ENCODE results near the gene CD48.
A peak's percentile ranks its signal among the peaks of the same experiment; 100 is the strongest.

The CD48 gene

DNA sequence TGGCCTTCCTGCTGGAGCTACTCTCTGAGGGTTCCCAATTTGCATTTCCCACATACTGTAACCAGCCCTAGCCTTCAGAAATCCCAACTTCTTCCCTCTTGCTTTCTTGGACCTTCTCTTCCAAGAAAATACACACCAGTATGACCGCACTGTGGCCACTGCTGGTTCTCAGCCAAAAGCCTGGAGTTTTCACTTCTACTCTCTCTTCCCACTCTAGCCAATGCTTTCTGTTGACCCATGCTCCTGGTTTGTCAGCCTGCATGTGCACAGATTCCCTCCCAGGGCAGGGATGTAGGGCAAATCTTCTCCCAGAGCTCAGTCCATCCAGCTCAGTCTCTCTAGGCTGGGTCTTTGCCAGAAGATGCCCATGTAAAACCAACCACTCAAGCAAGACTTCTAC, 65.4 kb downstream of the CD48 start:
- Histone ChIP-seq H3K27ac (ENCODE audit: insufficient read depth, low read length, poor library complexity, severe bottlenecking) (peak overlapping the region; percentile 89), H3K4me1 (ENCODE audit: control insufficient read depth, insufficient read depth, low read length, poor library complexity, severe bottlenecking) (peaks cover 35% of the 10 kb centered on the region), H3K9me3 (ENCODE audit: control insufficient read depth, low read length) (no peaks in the 10 kb centered on the region), H3K4me3 (ENCODE audit: insufficient read depth, low read depth, low read length, poor library complexity, severe bottlenecking) (peak overlapping the region; percentile 78), H3K27me3 (replicated peaks; ENCODE audit: control insufficient read depth, insufficient read depth, low read length, poor library complexity, severe bottlenecking) (no peaks in the 10 kb centered on the region), H3K36me3 (ENCODE audit: control insufficient read depth, insufficient read depth, low read length) (no peaks in the 10 kb centered on the region)
- no peak for DNase-seq

DNA sequence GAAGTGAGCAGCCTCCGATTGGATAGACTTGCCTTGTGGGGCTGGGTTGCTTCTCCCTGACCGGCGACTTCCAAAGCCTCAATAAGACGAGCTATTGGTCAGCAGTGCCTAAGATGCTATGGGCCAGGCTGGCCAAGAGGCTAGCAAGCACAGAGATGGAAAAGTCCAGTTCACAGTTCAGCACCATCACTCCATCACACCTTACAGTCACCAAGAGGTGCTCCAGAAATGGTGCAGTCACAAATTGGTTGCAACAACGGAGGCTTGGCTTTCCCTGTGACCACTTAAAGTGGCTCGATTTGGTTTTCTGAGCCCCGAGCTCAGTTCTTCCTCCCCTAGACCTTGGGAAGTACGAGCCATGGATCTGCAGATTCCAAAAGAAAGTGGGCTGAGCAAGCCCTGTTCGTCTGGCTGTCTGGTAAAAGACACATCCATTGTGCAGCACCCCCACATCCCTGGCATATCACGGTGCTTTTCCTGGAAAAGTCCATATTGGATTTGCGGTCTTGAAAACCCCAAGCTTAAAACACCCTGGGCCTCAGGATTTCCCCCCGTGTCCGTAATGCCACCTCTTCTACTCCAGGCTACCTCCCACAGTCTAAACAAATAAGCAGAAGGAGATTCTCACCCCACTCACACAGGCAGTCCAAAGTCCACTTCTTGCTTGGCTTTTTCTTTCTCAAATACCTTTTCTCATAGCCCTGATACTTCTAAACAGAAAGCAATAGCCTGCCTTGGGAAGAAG, 66.1 kb downstream of the CD48 start:
- no peaks in the 10 kb centered on the region for H3K36me3 ChIP-seq (ENCODE audit: control insufficient read depth, insufficient read depth, low read length)
- H3K27me3 ChIP-seq (replicated peaks; ENCODE audit: control insufficient read depth, insufficient read depth, low read length, poor library complexity, severe bottlenecking), result no peaks in the 10 kb centered on the region
- peaks cover 41% of the 10 kb centered on the region for H3K4me1 ChIP-seq (ENCODE audit: control insufficient read depth, insufficient read depth, low read length, poor library complexity, severe bottlenecking)
- H3K4me3 ChIP-seq (ENCODE audit: insufficient read depth, low read depth, low read length, poor library complexity, severe bottlenecking), result peak overlapping the region; percentile 78
- H3K9me3 ChIP-seq (ENCODE audit: control insufficient read depth, low read length), result no peaks in the 10 kb centered on the region
- no peak for DNase-seq
- peak overlapping the region; percentile 89 for H3K27ac ChIP-seq (ENCODE audit: insufficient read depth, low read length, poor library complexity, severe bottlenecking)

- no peak for DNase-seq
- H3K4me1 ChIP-seq (ENCODE audit: control insufficient read depth, insufficient read depth, low read length, poor library complexity, severe bottlenecking), result peaks cover 50% of the 10 kb centered on the region
- H3K9me3 ChIP-seq (ENCODE audit: control insufficient read depth, low read length), result no peaks in the 10 kb centered on the region
- peak overlapping the region; percentile 78 for H3K4me3 ChIP-seq (ENCODE audit: insufficient read depth, low read depth, low read length, poor library complexity, severe bottlenecking)
- H3K27me3 ChIP-seq (replicated peaks; ENCODE audit: control insufficient read depth, insufficient read depth, low read length, poor library complexity, severe bottlenecking), result no peaks in the 10 kb centered on the region
- no peaks in the 10 kb centered on the region for H3K36me3 ChIP-seq (ENCODE audit: control insufficient read depth, insufficient read depth, low read length)
- H3K27ac ChIP-seq (ENCODE audit: insufficient read depth, low read length, poor library complexity, severe bottlenecking), result peak overlapping the region; percentile 89
Observed at GRCh38 chr1:160644399-160644798, 67.2 kb downstream of the CD48 start.

GRCh38 chr1:160643138-160643537, 68.5 kb downstream of the CD48 start:
- H3K4me3 ChIP-seq (ENCODE audit: insufficient read depth, low read depth, low read length, poor library complexity, severe bottlenecking), result peak overlapping the region; percentile 78
- peak overlapping the region; percentile 89 for H3K27ac ChIP-seq (ENCODE audit: insufficient read depth, low read length, poor library complexity, severe bottlenecking)
- peaks cover 62% of the 10 kb centered on the region for H3K4me1 ChIP-seq (ENCODE audit: control insufficient read depth, insufficient read depth, low read length, poor library complexity, severe bottlenecking)
- no peak for DNase-seq
- no peaks in the 10 kb centered on the region for H3K36me3 ChIP-seq (ENCODE audit: control insufficient read depth, insufficient read depth, low read length)
- no peaks in the 10 kb centered on the region for H3K27me3 ChIP-seq (replicated peaks; ENCODE audit: control insufficient read depth, insufficient read depth, low read length, poor library complexity, severe bottlenecking)
- no peaks in the 10 kb centered on the region for H3K9me3 ChIP-seq (ENCODE audit: control insufficient read depth, low read length)

GRCh38 chr1:160642281-160642644, 69.4 kb downstream of the CD48 start:
- Histone ChIP-seq H3K36me3 (ENCODE audit: control insufficient read depth, insufficient read depth, low read length) (peaks cover 3% of the 10 kb centered on the region), H3K27ac (ENCODE audit: insufficient read depth, low read length, poor library complexity, severe bottlenecking) (peak overlapping the region; percentile 89), H3K9me3 (ENCODE audit: control insufficient read depth, low read length) (no peaks in the 10 kb centered on the region), H3K4me1 (ENCODE audit: control insufficient read depth, insufficient read depth, low read length, poor library complexity, severe bottlenecking) (peaks cover 65% of the 10 kb centered on the region), H3K4me3 (ENCODE audit: insufficient read depth, low read depth, low read length, poor library complexity, severe bottlenecking) (peak overlapping the region; percentile 78), H3K27me3 (replicated peaks; ENCODE audit: control insufficient read depth, insufficient read depth, low read length, poor library complexity, severe bottlenecking) (no peaks in the 10 kb centered on the region)
- no peak for DNase-seq

GRCh38 chr1:160641323-160642280, 70.0 kb downstream of the CD48 start:
- Histone ChIP-seq H3K36me3 (ENCODE audit: control insufficient read depth, insufficient read depth, low read length) (peaks cover 9% of the 10 kb centered on the region), H3K9me3 (ENCODE audit: control insufficient read depth, low read length) (no peaks in the 10 kb centered on the region), H3K4me1 (ENCODE audit: control insufficient read depth, insufficient read depth, low read length, poor library complexity, severe bottlenecking) (peaks cover 72% of the 10 kb centered on the region), H3K27ac (ENCODE audit: insufficient read depth, low read length, poor library complexity, severe bottlenecking) (peak overlapping the region; percentile 89), H3K4me3 (ENCODE audit: insufficient read depth, low read depth, low read length, poor library complexity, severe bottlenecking) (peak overlapping the region; percentile 78), H3K27me3 (replicated peaks; ENCODE audit: control insufficient read depth, insufficient read depth, low read length, poor library complexity, severe bottlenecking) (no peaks in the 10 kb centered on the region)
- DNase-seq, result no peak

- peak overlapping the region; percentile 15 for H3K4me3 ChIP-seq (ENCODE audit: insufficient read depth, low read depth, low read length, poor library complexity, severe bottlenecking)
- no peaks in the 10 kb centered on the region for H3K9me3 ChIP-seq (ENCODE audit: control insufficient read depth, low read length)
- peaks cover 19% of the 10 kb centered on the region for H3K36me3 ChIP-seq (ENCODE audit: control insufficient read depth, insufficient read depth, low read length)
- peak overlapping the region; percentile 89 for H3K27ac ChIP-seq (ENCODE audit: insufficient read depth, low read length, poor library complexity, severe bottlenecking)
- no peak for DNase-seq
- H3K27me3 ChIP-seq (replicated peaks; ENCODE audit: control insufficient read depth, insufficient read depth, low read length, poor library complexity, severe bottlenecking), result no peaks in the 10 kb centered on the region
- H3K4me1 ChIP-seq (ENCODE audit: control insufficient read depth, insufficient read depth, low read length, poor library complexity, severe bottlenecking), result peaks cover 79% of the 10 kb centered on the region
Observed at GRCh38 chr1:160640359-160641123, 71.1 kb downstream of the CD48 start.

DNA sequence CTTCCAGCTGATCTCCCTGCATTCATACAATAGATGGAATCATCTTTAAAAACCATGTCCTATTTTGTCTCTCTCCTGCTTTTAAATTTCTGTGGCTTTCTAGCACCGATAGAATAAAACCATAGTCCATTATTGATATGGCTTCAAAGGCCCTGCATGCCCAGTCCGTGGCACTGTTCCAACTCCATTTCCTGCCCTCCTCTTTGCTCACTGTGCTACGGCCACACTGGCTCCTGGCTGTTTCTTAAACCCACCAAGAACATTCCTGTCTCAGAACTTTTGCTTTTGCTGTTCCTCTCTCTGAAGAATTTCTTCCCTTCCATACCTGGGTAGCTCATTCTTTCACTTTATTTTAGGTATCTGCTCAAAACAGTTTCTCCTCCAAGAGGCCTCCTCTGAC, 72.0 kb downstream of the CD48 start:
- no peak for DNase-seq
- H3K4me1 ChIP-seq (ENCODE audit: control insufficient read depth, insufficient read depth, low read length, poor library complexity, severe bottlenecking), result peaks cover 85% of the 10 kb centered on the region

GRCh38 chr1:160638926-160639325, 72.7 kb downstream of the CD48 start:
- Histone ChIP-seq H3K27ac (ENCODE audit: insufficient read depth, low read length, poor library complexity, severe bottlenecking) (peak overlapping the region; percentile 89), H3K36me3 (ENCODE audit: control insufficient read depth, insufficient read depth, low read length) (peaks cover 30% of the 10 kb centered on the region), H3K4me1 (ENCODE audit: control insufficient read depth, insufficient read depth, low read length, poor library complexity, severe bottlenecking) (peaks cover 85% of the 10 kb centered on the region), H3K9me3 (ENCODE audit: control insufficient read depth, low read length) (no peaks in the 10 kb centered on the region), H3K4me3 (ENCODE audit: insufficient read depth, low read depth, low read length, poor library complexity, severe bottlenecking) (peak overlapping the region; percentile 30), H3K27me3 (replicated peaks; ENCODE audit: control insufficient read depth, insufficient read depth, low read length, poor library complexity, severe bottlenecking) (no peaks in the 10 kb centered on the region)
- DNase-seq, result no peak

More for the DNA sequence above, 72.0 kb downstream of the CD48 start:
- Histone ChIP-seq H3K36me3 (ENCODE audit: control insufficient read depth, insufficient read depth, low read length) (peaks cover 26% of the 10 kb centered on the region), H3K27me3 (replicated peaks; ENCODE audit: control insufficient read depth, insufficient read depth, low read length, poor library complexity, severe bottlenecking) (no peaks in the 10 kb centered on the region), H3K9me3 (ENCODE audit: control insufficient read depth, low read length) (no peaks in the 10 kb centered on the region), H3K27ac (ENCODE audit: insufficient read depth, low read length, poor library complexity, severe bottlenecking) (peak overlapping the region; percentile 89), H3K4me3 (ENCODE audit: insufficient read depth, low read depth, low read length, poor library complexity, severe bottlenecking) (peak overlapping the region; percentile 41)
